ENCODE results near the gene SPP1. TPM values are rescaled to one million over a fixed set of nuclear protein-coding genes. Genes with fewer than 3 reads are reported as not detected.

The SPP1 gene
- total RNA-seq, 4 donors from 2014 or later: 43.3 to 2,902 (median 151) TPM

- TF ChIP-seq CTCF (IDR thresholded peaks at IDR 0.05; ENCODE audit: low read depth): no peak
Observed at GRCh38 chr4:87971866-87972265, 3.6 kb upstream of the SPP1 start.

- TF ChIP-seq CTCF (IDR thresholded peaks at IDR 0.05; ENCODE audit: low read depth): no peak
Observed at GRCh38 chr4:87973283-87974169, 2.0 kb upstream of the SPP1 start.

DNA sequence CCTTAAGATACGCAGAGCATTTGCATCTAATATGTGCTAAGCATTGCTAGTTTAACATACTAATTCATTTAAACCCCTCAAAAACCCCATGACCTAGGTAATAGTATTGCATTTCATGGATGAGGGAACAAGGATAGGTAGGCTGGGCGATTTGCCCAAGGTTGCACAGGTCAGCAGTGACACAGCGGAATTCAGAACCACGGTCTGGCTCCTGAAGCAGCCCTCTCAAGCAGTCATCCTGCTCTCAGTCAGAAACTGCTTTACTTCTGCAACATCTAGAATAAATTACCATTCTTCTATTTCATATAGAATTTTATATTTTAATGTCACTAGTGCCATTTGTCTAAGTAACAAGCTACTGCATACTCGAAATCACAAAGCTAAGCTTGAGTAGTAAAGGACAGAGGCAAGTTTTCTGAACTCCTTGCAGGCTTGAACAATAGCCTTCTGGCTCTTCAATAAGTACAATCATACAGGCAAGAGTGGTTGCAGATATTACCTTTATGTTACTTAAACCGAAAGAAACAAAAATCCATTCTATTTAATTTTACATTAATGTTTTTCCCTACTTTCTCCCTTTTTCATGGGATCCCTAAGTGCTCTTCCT is 555 bp upstream of the SPP1 start:
- TF ChIP-seq CTCF (IDR thresholded peaks at IDR 0.05; ENCODE audit: low read depth): no peak

DNA sequence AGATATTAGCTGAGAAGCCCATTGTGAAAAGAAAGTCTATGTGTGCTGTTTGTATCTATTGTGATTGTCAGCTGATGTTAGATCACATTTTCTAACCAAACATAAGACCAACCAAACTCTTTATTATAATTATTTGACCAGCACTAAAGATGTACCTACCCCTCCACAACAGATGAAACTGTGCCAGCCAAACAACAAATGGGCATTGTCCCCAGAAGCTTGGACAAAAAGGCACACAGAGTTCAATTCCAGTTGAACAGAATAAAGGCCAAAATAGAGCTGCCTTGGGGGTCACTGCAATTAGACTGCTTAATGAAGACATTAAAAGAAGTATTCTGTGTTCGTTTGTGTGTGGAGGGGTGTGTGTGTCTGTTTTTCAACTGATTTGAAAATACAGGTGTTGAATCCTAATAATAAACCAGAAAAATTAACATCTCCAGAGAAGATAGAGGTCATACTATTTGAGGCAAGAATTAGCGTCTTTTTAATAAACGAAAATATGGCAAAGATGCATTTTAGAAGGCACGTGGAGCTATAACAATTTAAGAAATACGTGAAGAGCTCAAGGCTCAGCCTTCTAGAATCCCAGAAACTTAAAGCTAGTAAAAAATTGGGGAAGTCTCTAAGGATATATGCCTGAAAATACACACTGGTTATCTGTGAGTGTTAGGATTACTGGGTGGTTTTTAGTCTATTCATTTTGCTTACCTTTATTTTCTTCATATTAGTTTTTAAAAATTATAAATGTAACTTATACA is 2.2 kb downstream of the SPP1 start:
- TF ChIP-seq CTCF (IDR thresholded peaks at IDR 0.05; ENCODE audit: low read depth): no peak

DNA sequence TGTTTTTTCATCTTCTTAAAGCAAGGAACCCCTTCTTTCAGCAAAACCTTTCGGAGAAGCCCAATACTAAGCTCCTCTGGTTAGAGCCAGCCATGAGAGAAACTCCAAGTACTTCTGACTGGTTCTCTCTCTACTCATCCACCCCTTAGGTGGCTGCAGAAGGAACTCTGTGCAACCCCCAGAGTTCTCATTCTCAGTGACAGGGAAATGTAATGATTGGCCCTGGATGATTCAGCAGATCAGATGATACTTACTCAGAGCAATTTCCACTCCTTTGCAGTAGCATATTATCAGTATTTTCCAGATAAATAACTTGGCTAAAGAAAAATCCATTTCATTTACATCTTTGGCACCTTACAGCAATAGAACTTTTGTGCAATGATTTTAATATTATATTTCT is 3.2 kb downstream of the SPP1 start:
- TF ChIP-seq CTCF (IDR thresholded peaks at IDR 0.05; ENCODE audit: low read depth): no peak

- TF ChIP-seq CTCF (IDR thresholded peaks at IDR 0.05; ENCODE audit: low read depth): no peak
Observed at GRCh38 chr4:87979810-87980209, 4.3 kb downstream of the SPP1 start.

DNA sequence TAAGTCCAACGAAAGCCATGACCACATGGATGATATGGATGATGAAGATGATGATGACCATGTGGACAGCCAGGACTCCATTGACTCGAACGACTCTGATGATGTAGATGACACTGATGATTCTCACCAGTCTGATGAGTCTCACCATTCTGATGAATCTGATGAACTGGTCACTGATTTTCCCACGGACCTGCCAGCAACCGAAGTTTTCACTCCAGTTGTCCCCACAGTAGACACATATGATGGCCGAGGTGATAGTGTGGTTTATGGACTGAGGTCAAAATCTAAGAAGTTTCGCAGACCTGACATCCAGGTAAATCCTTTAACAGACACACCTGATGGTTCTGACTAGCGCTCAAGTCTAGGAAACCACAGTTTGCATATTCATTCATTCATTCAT is 6.0 kb downstream of the SPP1 start:
- no peak for TF ChIP-seq CTCF (IDR thresholded peaks at IDR 0.05; ENCODE audit: low read depth)

Data from subcutaneous adipose tissue (tissue), 4 donors.